ENCODE results near the gene ASB6. TPM values are rescaled to one million over a fixed set of nuclear protein-coding genes. Genes with fewer than 3 reads are reported as not detected.

ASB6 gene
- total and polyA plus RNA-seq, 2 of the 13 experiments (the other 11 are each of a cell fraction or from before 2014, with no cell fraction given) = 8.2 to 8.4 TPM

DNA sequence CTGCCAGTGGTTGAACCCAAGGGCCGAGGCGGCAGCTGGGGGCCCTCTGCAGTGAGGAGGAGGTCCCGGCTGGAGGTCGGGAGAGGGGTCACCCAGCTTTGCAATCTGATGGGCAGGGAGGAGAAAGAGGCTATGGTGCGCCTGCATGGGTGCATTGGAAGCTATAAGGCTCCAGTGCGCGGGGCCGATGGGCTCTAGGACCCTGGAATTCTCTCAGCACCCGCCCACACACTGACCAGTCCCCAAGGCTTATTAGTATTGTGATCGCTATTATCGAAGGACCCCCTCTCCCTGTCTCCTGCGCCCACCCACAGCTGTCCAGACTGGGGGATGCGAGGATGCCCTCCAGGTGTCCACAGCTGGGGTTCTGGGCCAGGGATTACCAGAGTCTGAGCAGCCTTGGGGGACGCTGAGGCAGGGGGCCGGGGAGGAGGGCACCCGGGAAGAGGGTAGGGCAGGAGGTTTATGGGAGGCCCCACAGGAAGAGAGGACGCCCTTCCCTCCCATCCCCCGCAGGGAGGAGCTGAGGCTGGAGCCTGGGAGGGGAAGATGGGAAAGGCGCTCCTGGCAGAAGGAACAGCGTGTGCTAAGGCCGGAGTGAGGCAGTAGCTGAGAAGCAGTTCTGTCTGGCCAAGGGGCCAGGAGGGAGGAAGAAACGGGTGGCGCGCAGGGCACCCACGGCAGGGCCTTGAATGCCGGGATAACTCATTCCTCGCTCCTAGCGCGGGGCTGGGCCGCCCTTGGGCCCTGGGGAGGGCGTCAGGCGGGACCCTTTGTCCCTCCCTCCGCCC, 45.2 kb downstream of the ASB6 start (continued):
- TF ChIP-seq, protein P1, sequence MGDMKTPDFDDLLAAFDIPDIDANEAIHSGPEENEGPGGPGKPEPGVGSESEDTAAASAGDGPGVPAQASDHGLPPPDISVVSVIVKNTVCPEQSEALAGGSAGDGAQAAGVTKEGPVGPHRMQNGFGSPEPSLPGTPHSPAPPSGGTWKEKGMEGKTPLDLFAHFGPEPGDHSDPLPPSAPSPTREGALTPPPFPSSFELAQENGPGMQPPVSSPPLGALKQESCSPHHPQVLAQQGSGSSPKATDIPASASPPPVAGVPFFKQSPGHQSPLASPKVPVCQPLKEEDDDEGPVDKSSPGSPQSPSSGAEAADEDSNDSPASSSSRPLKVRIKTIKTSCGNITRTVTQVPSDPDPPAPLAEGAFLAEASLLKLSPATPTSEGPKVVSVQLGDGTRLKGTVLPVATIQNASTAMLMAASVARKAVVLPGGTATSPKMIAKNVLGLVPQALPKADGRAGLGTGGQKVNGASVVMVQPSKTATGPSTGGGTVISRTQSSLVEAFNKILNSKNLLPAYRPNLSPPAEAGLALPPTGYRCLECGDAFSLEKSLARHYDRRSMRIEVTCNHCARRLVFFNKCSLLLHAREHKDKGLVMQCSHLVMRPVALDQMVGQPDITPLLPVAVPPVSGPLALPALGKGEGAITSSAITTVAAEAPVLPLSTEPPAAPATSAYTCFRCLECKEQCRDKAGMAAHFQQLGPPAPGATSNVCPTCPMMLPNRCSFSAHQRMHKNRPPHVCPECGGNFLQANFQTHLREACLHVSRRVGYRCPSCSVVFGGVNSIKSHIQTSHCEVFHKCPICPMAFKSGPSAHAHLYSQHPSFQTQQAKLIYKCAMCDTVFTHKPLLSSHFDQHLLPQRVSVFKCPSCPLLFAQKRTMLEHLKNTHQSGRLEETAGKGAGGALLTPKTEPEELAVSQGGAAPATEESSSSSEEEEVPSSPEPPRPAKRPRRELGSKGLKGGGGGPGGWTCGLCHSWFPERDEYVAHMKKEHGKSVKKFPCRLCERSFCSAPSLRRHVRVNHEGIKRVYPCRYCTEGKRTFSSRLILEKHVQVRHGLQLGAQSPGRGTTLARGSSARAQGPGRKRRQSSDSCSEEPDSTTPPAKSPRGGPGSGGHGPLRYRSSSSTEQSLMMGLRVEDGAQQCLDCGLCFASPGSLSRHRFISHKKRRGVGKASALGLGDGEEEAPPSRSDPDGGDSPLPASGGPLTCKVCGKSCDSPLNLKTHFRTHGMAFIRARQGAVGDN (CRISPR knock-in tag; IDR thresholded peaks at IDR 0.05) = peak; percentile 89
- TF ChIP-seq SAP130 (CRISPR knock-in tag; IDR thresholded peaks at IDR 0.05; ENCODE audit: low read depth) = peak; percentile 25; the same call in 1 of the 2 replicates
- 0 out of 2 replicates have a peak, but pooled peaks have one; percentile 12 for TF ChIP-seq ZNF616 (CRISPR knock-in tag; IDR thresholded peaks at IDR 0.05; ENCODE audit: low read depth)
- TF ChIP-seq WIZ (CRISPR knock-in tag; IDR thresholded peaks at IDR 0.05) = no peak
- TF ChIP-seq JARID2 (CRISPR knock-in tag; IDR thresholded peaks at IDR 0.05; ENCODE audit: insufficient replicate concordance) = no peak
- peak; percentile 16; the same call in 1 of the 2 replicates for TF ChIP-seq GABPA (IDR thresholded peaks at IDR 0.05; ENCODE audit: low read depth, low read length)
- no peak; the same call in none of the 2 replicates for TF ChIP-seq GABPA (CRISPR knock-in tag; IDR thresholded peaks at IDR 0.05; ENCODE audit: low read depth)
- TF ChIP-seq ZNF367 (CRISPR knock-in tag; IDR thresholded peaks at IDR 0.05; ENCODE audit: borderline replicate concordance) = no peak
- TF ChIP-seq HES4 (CRISPR knock-in tag; IDR thresholded peaks at IDR 0.05; ENCODE audit: borderline replicate concordance) = peak; percentile 75; the same call in 1 of the 2 replicates
- TF ChIP-seq, protein P2, sequence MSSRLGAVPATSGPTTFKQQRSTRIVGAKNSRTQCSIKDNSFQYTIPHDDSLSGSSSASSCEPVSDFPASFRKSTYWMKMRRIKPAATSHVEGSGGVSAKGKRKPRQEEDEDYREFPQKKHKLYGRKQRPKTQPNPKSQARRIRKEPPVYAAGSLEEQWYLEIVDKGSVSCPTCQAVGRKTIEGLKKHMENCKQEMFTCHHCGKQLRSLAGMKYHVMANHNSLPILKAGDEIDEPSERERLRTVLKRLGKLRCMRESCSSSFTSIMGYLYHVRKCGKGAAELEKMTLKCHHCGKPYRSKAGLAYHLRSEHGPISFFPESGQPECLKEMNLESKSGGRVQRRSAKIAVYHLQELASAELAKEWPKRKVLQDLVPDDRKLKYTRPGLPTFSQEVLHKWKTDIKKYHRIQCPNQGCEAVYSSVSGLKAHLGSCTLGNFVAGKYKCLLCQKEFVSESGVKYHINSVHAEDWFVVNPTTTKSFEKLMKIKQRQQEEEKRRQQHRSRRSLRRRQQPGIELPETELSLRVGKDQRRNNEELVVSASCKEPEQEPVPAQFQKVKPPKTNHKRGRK (CRISPR knock-in tag; IDR thresholded peaks at IDR 0.05) = no peak
- TF ChIP-seq, protein P3, sequence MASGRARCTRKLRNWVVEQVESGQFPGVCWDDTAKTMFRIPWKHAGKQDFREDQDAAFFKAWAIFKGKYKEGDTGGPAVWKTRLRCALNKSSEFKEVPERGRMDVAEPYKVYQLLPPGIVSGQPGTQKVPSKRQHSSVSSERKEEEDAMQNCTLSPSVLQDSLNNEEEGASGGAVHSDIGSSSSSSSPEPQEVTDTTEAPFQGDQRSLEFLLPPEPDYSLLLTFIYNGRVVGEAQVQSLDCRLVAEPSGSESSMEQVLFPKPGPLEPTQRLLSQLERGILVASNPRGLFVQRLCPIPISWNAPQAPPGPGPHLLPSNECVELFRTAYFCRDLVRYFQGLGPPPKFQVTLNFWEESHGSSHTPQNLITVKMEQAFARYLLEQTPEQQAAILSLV (CRISPR knock-in tag; IDR thresholded peaks at IDR 0.05; ENCODE audit: borderline replicate concordance) = no peak
- TF ChIP-seq SATB2 (CRISPR knock-in tag; IDR thresholded peaks at IDR 0.05) = no peak
- 0 out of 2 replicates have a peak, but pooled peaks have one; percentile 57 for TF ChIP-seq ZNF383 (CRISPR knock-in tag; IDR thresholded peaks at IDR 0.05; ENCODE audit: borderline replicate concordance)
- TF ChIP-seq, protein P4, sequence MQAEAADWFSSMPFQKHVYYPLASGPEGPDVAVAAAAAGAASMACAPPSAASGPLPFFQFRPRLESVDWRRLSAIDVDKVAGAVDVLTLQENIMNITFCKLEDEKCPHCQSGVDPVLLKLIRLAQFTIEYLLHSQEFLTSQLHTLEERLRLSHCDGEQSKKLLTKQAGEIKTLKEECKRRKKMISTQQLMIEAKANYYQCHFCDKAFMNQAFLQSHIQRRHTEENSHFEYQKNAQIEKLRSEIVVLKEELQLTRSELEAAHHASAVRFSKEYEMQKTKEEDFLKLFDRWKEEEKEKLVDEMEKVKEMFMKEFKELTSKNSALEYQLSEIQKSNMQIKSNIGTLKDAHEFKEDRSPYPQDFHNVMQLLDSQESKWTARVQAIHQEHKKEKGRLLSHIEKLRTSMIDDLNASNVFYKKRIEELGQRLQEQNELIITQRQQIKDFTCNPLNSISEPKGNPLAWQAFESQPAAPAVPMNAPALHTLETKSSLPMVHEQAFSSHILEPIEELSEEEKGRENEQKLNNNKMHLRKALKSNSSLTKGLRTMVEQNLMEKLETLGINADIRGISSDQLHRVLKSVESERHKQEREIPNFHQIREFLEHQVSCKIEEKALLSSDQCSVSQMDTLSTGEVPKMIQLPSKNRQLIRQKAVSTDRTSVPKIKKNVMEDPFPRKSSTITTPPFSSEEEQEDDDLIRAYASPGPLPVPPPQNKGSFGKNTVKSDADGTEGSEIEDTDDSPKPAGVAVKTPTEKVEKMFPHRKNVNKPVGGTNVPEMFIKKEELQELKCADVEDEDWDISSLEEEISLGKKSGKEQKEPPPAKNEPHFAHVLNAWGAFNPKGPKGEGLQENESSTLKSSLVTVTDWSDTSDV (CRISPR knock-in tag; IDR thresholded peaks at IDR 0.05) = no peak
- TF ChIP-seq TEAD3 (CRISPR knock-in tag; optimal IDR thresholded peaks at IDR 0.05; ENCODE audit: borderline replicate concordance) = no peak
- peak; percentile 57; the same call in 1 of the 2 replicates for TF ChIP-seq ZMYM4 (CRISPR knock-in tag; IDR thresholded peaks at IDR 0.05)
- no peak for TF ChIP-seq YY1 (IDR thresholded peaks at IDR 0.05; ENCODE audit: insufficient read depth, insufficient replicate concordance, low read depth, low read length)
- 0 out of 4 replicates have a peak, but pooled peaks of 1 of the 2 experiments have one; percentile 34 for TF ChIP-seq EP300 (IDR thresholded peaks at IDR 0.05; ENCODE audit: low read depth in 2 of 2, low read length in 2 of 2)
- no peak for TF ChIP-seq EP300 (CRISPR knock-in tag; IDR thresholded peaks at IDR 0.05; ENCODE audit: borderline replicate concordance)
